ENCODE data around the gene ABCB11. TPM values are rescaled to one million over a fixed set of nuclear protein-coding genes. Genes with fewer than 3 reads are reported as not detected.

ABCB11 gene
- polyA plus RNA-seq, 1 of the 3 experiments (the other 2 are of a cell fraction) = not detected

GRCh38 chr2:168901003-168901402 lies 130.1 kb downstream of the ABCB11 start, which contains the start of gene G6PC2 (continued):
- TF ChIP-seq TAF1 (IDR thresholded peaks at IDR 0.05; ENCODE audit: borderline replicate concordance, low read depth, low read length) (no peak), ELF1 (IDR thresholded peaks at IDR 0.05) (no peak), MXI1 (IDR thresholded peaks at IDR 0.05; ENCODE audit: low read depth, low read length) (no peak)

GRCh38 chr2:168897449-168897848 lies 133.7 kb downstream of the ABCB11 start:
- H3K9me2 ChIP-seq = no peaks in the 10 kb centered on the region
- WGBS (ENCODE audit: low lambda C conversion rate) = 27% methylated on average over 1 of the region's 1 CpG
- H3K9ac ChIP-seq = no peak overlapping the region
- DNase-seq = no peak
- no peak overlapping the region for H3K4me3 ChIP-seq (ENCODE audit: low read depth in 2 of 2, low read length in 1 of 2)
- H3K9me3 ChIP-seq = no peaks in the 10 kb centered on the region
- no peaks in the 10 kb centered on the region for H3K36me3 ChIP-seq (replicated peaks in 1 of 2; ENCODE audit: control insufficient read depth in 1 of 2, insufficient read depth in 2 of 2, low read length in 1 of 2)
- no peaks in the 10 kb centered on the region for H3F3A ChIP-seq (replicated peaks; ENCODE audit: insufficient read depth)
- H4K20me1 ChIP-seq (ENCODE audit: insufficient read depth) = no peaks in the 10 kb centered on the region
- no peak overlapping the region for H3K27ac ChIP-seq (ENCODE audit: low read depth in 2 of 2, low read length in 1 of 2)
- POLR2A ChIA-PET = no interaction called here
- no peak overlapping the region for H2AFZ ChIP-seq (ENCODE audit: low read depth)
- CTCF ChIA-PET = interaction anchor here (1.3 kb wide), 1 partner anchor 50 kb away, joined by 3 read pairs; no protein-coding TSS in a partner anchor
- H3K4me2 ChIP-seq = no peak overlapping the region
- H3K4me1 ChIP-seq (ENCODE audit: control insufficient read depth in 1 of 2, insufficient read depth in 2 of 2, low read depth in 1 of 2, low read length in 1 of 2) = no peaks in the 10 kb centered on the region
- TF ChIP-seq NFIC (IDR thresholded peaks at IDR 0.05; ENCODE audit: borderline replicate concordance) (no peak), FOSL2 (IDR thresholded peaks at IDR 0.05; ENCODE audit: borderline replicate concordance, low read depth) (no peak), RAD21 (IDR thresholded peaks at IDR 0.05; ENCODE audit: low read length) (no peak), EZH2phosphoT487 (IDR thresholded peaks at IDR 0.05; ENCODE audit: borderline replicate concordance, low read depth) (no peak), YY1 (IDR thresholded peaks at IDR 0.05; ENCODE audit: low read depth) (no peak)
- no peaks in the 10 kb centered on the region for H3K79me2 ChIP-seq (ENCODE audit: insufficient read depth)
- H3K27me3 ChIP-seq (ENCODE audit: insufficient read depth) = no peaks in the 10 kb centered on the region

GRCh38 chr2:168896783-168897182 lies 134.3 kb downstream of the ABCB11 start:
- no peak for TF ChIP-seq FOXJ3 (CRISPR knock-in tag; IDR thresholded peaks at IDR 0.05)
- TF ChIP-seq CHD2 (IDR thresholded peaks at IDR 0.05; ENCODE audit: low read length, partially characterized antibody) = no peak
- no peak for TF ChIP-seq PBX3 (IDR thresholded peaks at IDR 0.05)
- no peak for TF ChIP-seq RAD21 (IDR thresholded peaks at IDR 0.05; ENCODE audit: low read length)
- H3K9ac ChIP-seq = no peak overlapping the region
- no peak overlapping the region for H2AFZ ChIP-seq (ENCODE audit: low read depth)
- no peak overlapping the region for H3K4me2 ChIP-seq
- POLR2A ChIA-PET = no interaction called here
- no peaks in the 10 kb centered on the region for H4K20me1 ChIP-seq (ENCODE audit: insufficient read depth)
- CTCF ChIA-PET = no interaction called here
- no peaks in the 10 kb centered on the region for H3K79me2 ChIP-seq (ENCODE audit: insufficient read depth)
- WGBS (ENCODE audit: low lambda C conversion rate) = 74% methylated on average over 4 of the region's 4 CpGs
- H3K27me3 ChIP-seq (ENCODE audit: insufficient read depth) = no peaks in the 10 kb centered on the region
- H3K9me3 ChIP-seq = no peaks in the 10 kb centered on the region
- no peaks in the 10 kb centered on the region for H3F3A ChIP-seq (replicated peaks; ENCODE audit: insufficient read depth)
- no peaks in the 10 kb centered on the region for H3K9me2 ChIP-seq
- DNase-seq = no peak
- H3K4me3 ChIP-seq (ENCODE audit: low read depth in 2 of 2, low read length in 1 of 2) = no peak overlapping the region
- no peaks in the 10 kb centered on the region for H3K36me3 ChIP-seq (replicated peaks in 1 of 2; ENCODE audit: control insufficient read depth in 1 of 2, insufficient read depth in 2 of 2, low read length in 1 of 2)
- H3K27ac ChIP-seq (ENCODE audit: low read depth in 2 of 2, low read length in 1 of 2) = no peak overlapping the region
- no peaks in the 10 kb centered on the region for H3K4me1 ChIP-seq (ENCODE audit: control insufficient read depth in 1 of 2, insufficient read depth in 2 of 2, low read depth in 1 of 2, low read length in 1 of 2)

GRCh38 chr2:168895771-168896170 lies 135.4 kb downstream of the ABCB11 start:
- ChIA-PET POLR2A (no interaction called here), CTCF (no interaction called here)
- H3K27me3 ChIP-seq (ENCODE audit: insufficient read depth) = no peaks in the 10 kb centered on the region
- no peak overlapping the region for H3K9ac ChIP-seq
- H3K79me2 ChIP-seq (ENCODE audit: insufficient read depth) = no peaks in the 10 kb centered on the region
- H3K4me2 ChIP-seq = no peak overlapping the region
- no peak overlapping the region for H3K4me3 ChIP-seq (ENCODE audit: low read depth in 2 of 2, low read length in 1 of 2)
- no peak overlapping the region for H2AFZ ChIP-seq (ENCODE audit: low read depth)
- H3K4me1 ChIP-seq (ENCODE audit: control insufficient read depth in 1 of 2, insufficient read depth in 2 of 2, low read depth in 1 of 2, low read length in 1 of 2) = no peaks in the 10 kb centered on the region
- no peaks in the 10 kb centered on the region for H4K20me1 ChIP-seq (ENCODE audit: insufficient read depth)
- no peak for DNase-seq
- H3K36me3 ChIP-seq (replicated peaks in 1 of 2; ENCODE audit: control insufficient read depth in 1 of 2, insufficient read depth in 2 of 2, low read length in 1 of 2) = no peaks in the 10 kb centered on the region
- peaks cover 4% of the 10 kb centered on the region for H3F3A ChIP-seq (replicated peaks; ENCODE audit: insufficient read depth)
- H3K27ac ChIP-seq (ENCODE audit: low read depth in 2 of 2, low read length in 1 of 2) = no peak overlapping the region
- no peaks in the 10 kb centered on the region for H3K9me2 ChIP-seq
- H3K9me3 ChIP-seq = no peaks in the 10 kb centered on the region
- TF ChIP-seq USF1 (IDR thresholded peaks at IDR 0.05; ENCODE audit: borderline replicate concordance, low read depth) (no peak), REST (IDR thresholded peaks at IDR 0.05; ENCODE audit: low read depth, low read length) (no peak), EP300 (IDR thresholded peaks at IDR 0.05; ENCODE audit: borderline replicate concordance in 1 of 2, low read depth in 1 of 2, low read length in 1 of 2) (no peak), SIN3A (IDR thresholded peaks at IDR 0.05; ENCODE audit: borderline replicate concordance, low read depth, low read length) (no peak), RFX5 (IDR thresholded peaks at IDR 0.05; ENCODE audit: low read length) (no peak), MXI1 (IDR thresholded peaks at IDR 0.05; ENCODE audit: low read depth, low read length) (no peak)

All from SK-N-SH (cell line).